HEK293T (cell line): ENCODE data around the gene CFH.
"Not testable (repeated sequence)": the region's sequence is repeated elsewhere in the genome, so short reads cannot be mapped to it uniquely, and the experiment has no call there.

Source experiments
- BHLHE40 ChIP-seq: fragments of 450-650 bp; IDR thresholded peaks from 2 replicates; pipeline ENCODE4 v1.6.1; 2016; ENCODE audit warnings: mild to moderate bottlenecking, moderate library complexity, borderline replicate concordance
- FOXK2 ChIP-seq: fragments of 450-650 bp; IDR thresholded peaks from 2 replicates; pipeline ENCODE4 v1.6.1; 2016; ENCODE audit warnings: mild to moderate bottlenecking
- HDGF ChIP-seq: fragments of 450-650 bp; IDR thresholded peaks from 2 replicates; pipeline ENCODE4 v1.6.1; 2017; ENCODE audit warnings: antibody characterized with exemption, borderline replicate concordance
- L3MBTL2 ChIP-seq: fragments of 450-650 bp; conservative IDR thresholded peaks from 2 replicates; pipeline ENCODE4 v1.6.1; 2016; ENCODE audit warnings: mild to moderate bottlenecking
- TARDBP ChIP-seq: fragments of 450-650 bp; IDR thresholded peaks from 2 replicates; pipeline ENCODE4 v1.6.1; 2016

DNA sequence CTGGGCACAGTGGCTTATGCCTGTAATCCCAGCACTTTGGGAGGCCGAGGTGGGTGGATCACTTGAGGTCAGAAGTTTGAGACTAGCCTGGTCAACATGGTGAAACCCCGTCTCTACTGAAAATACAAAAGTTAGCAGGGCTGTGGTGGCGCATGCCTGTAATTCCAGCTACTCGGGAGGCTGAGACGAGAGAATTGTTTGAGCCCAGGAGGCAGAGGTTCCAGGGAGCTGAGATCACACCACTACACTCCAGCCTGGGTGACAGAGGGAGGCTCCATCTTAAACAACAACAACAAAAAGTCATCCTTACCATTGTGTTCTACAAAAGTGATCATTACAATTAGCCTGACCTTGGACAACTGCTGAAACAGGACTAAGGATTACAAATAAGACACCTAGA is 12.6 kb upstream of the CFH start:
- not testable (repeated sequence) for TF ChIP-seq BHLHE40, HDGF, L3MBTL2, FOXK2, TARDBP
